Stomach (tissue), 9 donors: ENCODE data around the gene DPP10. TPM values are rescaled to one million over a fixed set of nuclear protein-coding genes. Genes with fewer than 3 reads are reported as not detected.

Experiments
- DNase-seq, 2 donors: peaks; one replicate each; pipeline versions ENCODE4 v3.0.0 to v3.0.0-alpha.2; 2013 to 2019
- H3K27ac ChIP-seq, 5 donors: fragments of 200-600 bp in 4 of 5; sonication (generic) in 4 of 5; one replicate each; pipeline ENCODE4 v1.5.1; 2013 to 2019; ENCODE audit warnings: mild to moderate bottlenecking in 1 of 5, moderate library complexity in 1 of 5
- H3K27me3 ChIP-seq, 3 donors: fragments of 200-600 bp; sonication (generic); one replicate each; pipeline ENCODE4 v1.5.1; 2017 to 2019; ENCODE audit warnings: mixed run types in 1 of 3
- H3K36me3 ChIP-seq, 4 donors: fragments of 200-600 bp; sonication (generic); 1 replicate in 3 of 4; 2 replicates in 1 of 4; pipeline ENCODE4 v1.5.1; 2016 to 2019
- H3K4me1 ChIP-seq, 4 donors: fragments of 200-600 bp; sonication (generic); one replicate each; pipeline ENCODE4 v1.5.1; 2016 to 2019
- H3K4me3 ChIP-seq, 4 donors: fragments of 200-600 bp; sonication (generic) in 3 of 4; one replicate each; pipeline ENCODE4 v1.5.1; 2016 to 2019; ENCODE audit warnings: mild to moderate bottlenecking in 1 of 4
- H3K9me3 ChIP-seq, 4 donors: fragments of 200-600 bp; sonication (generic); one replicate each; pipeline ENCODE4 v1.5.1; 2016 to 2019
- POLR2A ChIP-seq, 4 donors: fragments of 450-650 bp; IDR thresholded peaks; one replicate each; pipeline ENCODE4 v1.6.1; 2016; ENCODE audit warnings: antibody characterized with exemption in 4 of 4, control low read depth in 2 of 4, mild to moderate bottlenecking in 1 of 4, moderate library complexity in 1 of 4
- POLR2AphosphoS5 ChIP-seq, 3 donors: sonication (generic); formaldehyde crosslinking; IDR thresholded peaks; one replicate each; pipeline ENCODE4 v1.6.1; 2016; ENCODE audit warnings: antibody characterized with exemption in 3 of 3
- WGBS, 5 donors: extraction: QIAGEN DNeasy Blood & Tissue Kit in 3 of 5; methylation state at CpG; one replicate each; pipeline versions ENCODE4 v1.1.5 to v1.1.7; 2013 to 2018; 5-methylcytosine and 5-hydroxymethylcytosine counted together
- intact Hi-C: fragments of 100-400 bp; cut with DNase I; formaldehyde crosslinking; loops from one replicate; pipeline ENCODE4 v1.15.1; 2023; ENCODE audit warnings: low total_unique reads
- polyA plus RNA-seq, 3 donors: library from polyadenylated mRNA; stranded (reverse); fragments of 200-250 nt; gene quantifications; one replicate each; pipeline ENCODE4 v1.2.3, GENCODE V29; 2013
- small RNA-seq, 4 donors: library from RNA; depleted of rRNA; stranded (forward); fragments of <200 nt; gene quantifications; one replicate each; pipeline ENCODE3, GENCODE V24; 2016
- total RNA-seq, 5 donors: library from RNA; depleted of rRNA; stranded (reverse); fragments of >200 nt; gene quantifications; one replicate each; pipeline versions ENCODE4 v1.1.0 to v1.2.3, GENCODE V29; 2014 to 2016
- TF ChIP-seq, protein P1 (sequence below), 7 experiments: fragments of 450-650 bp in 4 of 7; fragments of 200-600 bp in 3 of 7; sonication (generic) in 3 of 7; IDR thresholded peaks; one replicate each; pipeline ENCODE4 v1.5.1; 2016 to 2019; ENCODE audit warnings: antibody characterized with exemption in 7 of 7, control low read depth in 2 of 7, mild to moderate bottlenecking in 1 of 7
- donor health status: healthy with polysubstance abuse.
- donor health status: Bipolar disorder and iron deficiency.
- donor health status: healthy.

Gene DPP10
- total and polyA plus RNA-seq, 8 donors, result 0.18 to 15.6 (median 2.0) TPM; not detected in 1

DNA sequence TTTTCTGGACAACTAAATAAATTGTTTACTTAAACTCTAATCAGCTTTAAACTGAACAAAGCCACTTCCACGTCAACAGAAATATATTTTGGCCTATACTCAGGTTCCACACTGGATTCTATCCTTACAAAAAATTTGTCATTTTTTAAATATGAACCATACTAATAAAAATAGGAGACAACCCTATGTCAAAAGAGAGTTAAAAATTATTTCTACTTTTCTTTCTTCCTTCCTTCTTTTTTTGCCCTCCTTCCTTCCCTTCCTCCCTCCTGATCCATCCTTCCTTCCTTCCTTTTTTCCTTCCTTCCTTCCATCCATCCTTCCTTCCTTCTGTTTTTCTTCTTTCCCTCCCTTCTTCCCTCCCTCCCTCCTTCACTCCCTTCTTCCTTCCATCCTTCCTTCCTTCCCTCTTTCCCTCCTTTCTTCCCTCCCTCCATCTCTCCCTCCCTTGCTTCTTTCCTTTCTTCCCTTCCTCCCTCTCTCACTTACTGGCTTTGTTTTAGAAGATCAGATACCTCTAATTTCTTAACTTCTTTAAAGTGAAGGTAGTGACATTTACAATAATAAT, 1444.9 kb downstream of the DPP10 start:
- no peaks in the 10 kb centered on the region for H3K27me3 ChIP-seq
- WGBS, 5 donors, result 44 to 64% (median 52%) methylated on average over 1 of the region's 1 CpG

More for the DNA sequence above, 1444.9 kb downstream of the DPP10 start:
- Histone ChIP-seq H3K4me3 (no peak overlapping the region), H3K9me3 (peaks cover 0 to 29% (median 6%) of the 10 kb centered on the region in 4 donors), H3K36me3 (no peaks in the 10 kb centered on the region), H3K27ac (no peak overlapping the region), H3K4me1 (no peaks in the 10 kb centered on the region)
- TF ChIP-seq POLR2AphosphoS5 (IDR thresholded peaks at IDR 0.05) (no peak), POLR2A (IDR thresholded peaks at IDR 0.05) (no peak)
- TF ChIP-seq, protein P1, sequence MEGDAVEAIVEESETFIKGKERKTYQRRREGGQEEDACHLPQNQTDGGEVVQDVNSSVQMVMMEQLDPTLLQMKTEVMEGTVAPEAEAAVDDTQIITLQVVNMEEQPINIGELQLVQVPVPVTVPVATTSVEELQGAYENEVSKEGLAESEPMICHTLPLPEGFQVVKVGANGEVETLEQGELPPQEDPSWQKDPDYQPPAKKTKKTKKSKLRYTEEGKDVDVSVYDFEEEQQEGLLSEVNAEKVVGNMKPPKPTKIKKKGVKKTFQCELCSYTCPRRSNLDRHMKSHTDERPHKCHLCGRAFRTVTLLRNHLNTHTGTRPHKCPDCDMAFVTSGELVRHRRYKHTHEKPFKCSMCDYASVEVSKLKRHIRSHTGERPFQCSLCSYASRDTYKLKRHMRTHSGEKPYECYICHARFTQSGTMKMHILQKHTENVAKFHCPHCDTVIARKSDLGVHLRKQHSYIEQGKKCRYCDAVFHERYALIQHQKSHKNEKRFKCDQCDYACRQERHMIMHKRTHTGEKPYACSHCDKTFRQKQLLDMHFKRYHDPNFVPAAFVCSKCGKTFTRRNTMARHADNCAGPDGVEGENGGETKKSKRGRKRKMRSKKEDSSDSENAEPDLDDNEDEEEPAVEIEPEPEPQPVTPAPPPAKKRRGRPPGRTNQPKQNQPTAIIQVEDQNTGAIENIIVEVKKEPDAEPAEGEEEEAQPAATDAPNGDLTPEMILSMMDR (IDR thresholded peaks at IDR 0.05), result no peak
- no peak for DNase-seq
- intact Hi-C loops, result no loop called here

Small RNA genes lying within 50 kb of the gene (small RNA-seq; reads per million reads assigned to genes)
- 0 to 0.23 (median 0.12) reads per million in 4 donors for gene RNU2-41P
